KMS-11 (cell line): ENCODE results near the gene JAGN1.

Experiments
- H2AFZ ChIP-seq: fragments of 200-600 bp; sonication (generic); 2 replicates; pipeline ENCODE4 v1.6.1; 2016; ENCODE audit warnings: antibody characterized with exemption, mixed run types, low read depth
- H3K27ac ChIP-seq: fragments of 200-600 bp; sonication (generic); 2 replicates; pipeline ENCODE4 v1.6.1; 2016; ENCODE audit warnings: mild to moderate bottlenecking, mixed run types
- H3K27me3 ChIP-seq: fragments of 200-600 bp; sonication (generic); 2 replicates; pipeline ENCODE4 v1.6.1; 2017; ENCODE audit warnings: mild to moderate bottlenecking, low read depth, mixed run types, moderate library complexity; ENCODE audit not compliant: insufficient read depth
- H3K36me3 ChIP-seq: fragments of 200-600 bp; sonication (generic); 2 replicates; pipeline ENCODE4 v1.6.1; 2017; ENCODE audit warnings: mild to moderate bottlenecking, mixed run types; ENCODE audit not compliant: insufficient read depth
- H3K4me1 ChIP-seq: fragments of 200-600 bp; sonication (generic); 2 replicates; pipeline ENCODE4 v1.6.1; 2016; ENCODE audit warnings: mild to moderate bottlenecking, low read depth, mixed run types; ENCODE audit not compliant: poor library complexity, severe bottlenecking
- H3K4me2 ChIP-seq: fragments of 200-600 bp; sonication (generic); 2 replicates; pipeline ENCODE4 v1.7.0; 2016; ENCODE audit warnings: mild to moderate bottlenecking, mixed run types
- H3K4me3 ChIP-seq: fragments of 200-600 bp; sonication (generic); IDR thresholded peaks from 2 replicates; pipeline ENCODE4 v1.6.1; 2017; ENCODE audit warnings: low read depth, low read length, mixed read lengths; ENCODE audit not compliant: insufficient read depth
- H3K79me2 ChIP-seq: fragments of 200-600 bp; sonication (generic); 2 replicates; pipeline ENCODE4 v1.6.1; 2016; ENCODE audit warnings: low read depth, mixed run types; ENCODE audit not compliant: insufficient read depth
- H3K9ac ChIP-seq: fragments of 200-600 bp; sonication (generic); 2 replicates; pipeline ENCODE4 v1.6.1; 2016; ENCODE audit warnings: mild to moderate bottlenecking, mixed run types
- H4K20me1 ChIP-seq: fragments of 200-600 bp; sonication (generic); 2 replicates; pipeline ENCODE4 v1.6.1; 2016; ENCODE audit warnings: mild to moderate bottlenecking, mixed run types; ENCODE audit not compliant: insufficient read depth
- TF ChIP-seq, protein P1 (sequence below): fragments of 200-600 bp; sonication (generic); conservative IDR thresholded peaks from 2 replicates; pipeline ENCODE4 v1.6.1; 2017; ENCODE audit warnings: low read depth, mild to moderate bottlenecking, antibody characterized with exemption, low read length, moderate library complexity, mixed read lengths

The JAGN1 gene

GRCh38 chr3:9914559-9915253, 24.3 kb downstream of the JAGN1 start:
- H3K9ac ChIP-seq, result peak overlapping the region; percentile 76

DNA sequence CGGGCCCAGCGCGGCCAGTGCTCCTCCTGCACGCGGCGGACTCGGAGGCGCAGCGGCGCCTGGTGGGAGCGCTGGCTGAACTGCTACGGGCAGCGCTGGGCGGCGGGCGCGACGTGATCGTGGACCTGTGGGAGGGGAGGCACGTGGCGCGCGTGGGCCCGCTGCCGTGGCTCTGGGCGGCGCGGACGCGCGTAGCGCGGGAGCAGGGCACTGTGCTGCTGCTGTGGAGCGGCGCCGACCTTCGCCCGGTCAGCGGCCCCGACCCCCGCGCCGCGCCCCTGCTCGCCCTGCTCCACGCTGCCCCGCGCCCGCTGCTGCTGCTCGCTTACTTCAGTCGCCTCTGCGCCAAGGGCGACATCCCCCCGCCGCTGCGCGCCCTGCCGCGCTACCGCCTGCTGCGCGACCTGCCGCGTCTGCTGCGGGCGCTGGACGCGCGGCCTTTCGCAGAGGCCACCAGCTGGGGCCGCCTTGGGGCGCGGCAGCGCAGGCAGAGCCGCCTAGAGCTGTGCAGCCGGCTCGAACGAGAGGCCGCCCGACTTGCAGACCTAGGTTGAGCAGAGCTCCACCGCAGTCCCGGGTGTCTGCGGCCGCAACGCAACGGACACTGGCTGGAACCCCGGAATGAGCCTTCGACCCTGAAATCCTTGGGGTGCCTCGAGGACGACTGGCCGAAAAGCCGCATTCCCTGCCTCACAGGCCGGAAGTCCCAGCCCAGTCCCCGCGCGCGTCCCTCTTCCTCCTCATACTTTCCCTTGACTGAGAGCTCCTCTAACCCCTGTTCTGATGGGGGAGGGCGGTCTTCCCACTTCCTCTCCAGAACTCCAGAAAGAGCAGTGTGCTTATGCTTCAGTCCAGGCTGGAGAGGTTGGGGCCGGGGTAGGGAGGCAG, 25.1 kb downstream of the JAGN1 start:
- peak overlapping the region; percentile 76 for H3K9ac ChIP-seq
- peak overlapping the region; percentile 46 for H3K4me3 ChIP-seq
- TF ChIP-seq, protein P1, sequence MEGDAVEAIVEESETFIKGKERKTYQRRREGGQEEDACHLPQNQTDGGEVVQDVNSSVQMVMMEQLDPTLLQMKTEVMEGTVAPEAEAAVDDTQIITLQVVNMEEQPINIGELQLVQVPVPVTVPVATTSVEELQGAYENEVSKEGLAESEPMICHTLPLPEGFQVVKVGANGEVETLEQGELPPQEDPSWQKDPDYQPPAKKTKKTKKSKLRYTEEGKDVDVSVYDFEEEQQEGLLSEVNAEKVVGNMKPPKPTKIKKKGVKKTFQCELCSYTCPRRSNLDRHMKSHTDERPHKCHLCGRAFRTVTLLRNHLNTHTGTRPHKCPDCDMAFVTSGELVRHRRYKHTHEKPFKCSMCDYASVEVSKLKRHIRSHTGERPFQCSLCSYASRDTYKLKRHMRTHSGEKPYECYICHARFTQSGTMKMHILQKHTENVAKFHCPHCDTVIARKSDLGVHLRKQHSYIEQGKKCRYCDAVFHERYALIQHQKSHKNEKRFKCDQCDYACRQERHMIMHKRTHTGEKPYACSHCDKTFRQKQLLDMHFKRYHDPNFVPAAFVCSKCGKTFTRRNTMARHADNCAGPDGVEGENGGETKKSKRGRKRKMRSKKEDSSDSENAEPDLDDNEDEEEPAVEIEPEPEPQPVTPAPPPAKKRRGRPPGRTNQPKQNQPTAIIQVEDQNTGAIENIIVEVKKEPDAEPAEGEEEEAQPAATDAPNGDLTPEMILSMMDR, result no peak
- H3K4me2 ChIP-seq, result peak overlapping the region; percentile 53
- H3K27me3 ChIP-seq, result no peaks in the 10 kb centered on the region
- H3K36me3 ChIP-seq, result no peaks in the 10 kb centered on the region
- H4K20me1 ChIP-seq, result no peaks in the 10 kb centered on the region
- H2AFZ ChIP-seq, result peak overlapping the region; percentile 67
- H3K27ac ChIP-seq, result peak overlapping the region; percentile 44
- H3K79me2 ChIP-seq, result no peaks in the 10 kb centered on the region
- H3K4me1 ChIP-seq, result peaks cover 43% of the 10 kb centered on the region

More at GRCh38 chr3:9914559-9915253, 24.3 kb downstream of the JAGN1 start:
- H3K36me3 ChIP-seq, result no peaks in the 10 kb centered on the region
- H3K27me3 ChIP-seq, result no peaks in the 10 kb centered on the region
- H3K4me2 ChIP-seq, result peak overlapping the region; percentile 53
- peak overlapping the region; percentile 67; the same call in 1 of the 2 replicates for H2AFZ ChIP-seq
- no peaks in the 10 kb centered on the region for H3K79me2 ChIP-seq
- H4K20me1 ChIP-seq, result no peaks in the 10 kb centered on the region
- H3K27ac ChIP-seq, result peak overlapping the region; percentile 44; the same call in 1 of the 2 replicates
- peak overlapping the region; percentile 46 for H3K4me3 ChIP-seq
- TF ChIP-seq, protein P1, result no peak
- peaks cover 51% of the 10 kb centered on the region for H3K4me1 ChIP-seq

DNA sequence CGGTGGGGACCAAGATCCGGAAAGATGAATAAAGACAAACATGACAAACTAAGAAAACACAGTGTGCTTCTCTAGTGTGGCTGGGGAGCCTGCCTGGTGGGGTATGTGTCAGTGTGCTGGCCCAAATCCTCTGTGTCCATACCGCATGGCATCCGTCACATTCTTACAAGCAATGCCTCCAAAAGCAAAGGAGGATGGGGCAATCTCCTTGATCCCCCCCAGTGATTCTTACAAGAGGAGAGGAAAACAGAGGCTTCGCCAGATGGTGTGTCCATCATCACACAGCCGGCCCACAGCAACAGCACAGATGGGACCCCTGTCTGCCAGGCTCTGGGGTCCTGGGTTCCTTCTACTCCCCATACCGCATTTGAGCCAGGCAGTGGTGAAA, 25.9 kb downstream of the JAGN1 start:
- Histone ChIP-seq H3K27ac (no peak overlapping the region), H3K4me3 (no peak overlapping the region), H3K27me3 (no peaks in the 10 kb centered on the region), H3K36me3 (no peaks in the 10 kb centered on the region), H3K79me2 (no peaks in the 10 kb centered on the region), H3K4me2 (no peak overlapping the region), H4K20me1 (no peaks in the 10 kb centered on the region), H3K4me1 (peaks cover 35% of the 10 kb centered on the region), H2AFZ (no peak overlapping the region), H3K9ac (no peak overlapping the region)
- TF ChIP-seq, protein P1, result no peak

DNA sequence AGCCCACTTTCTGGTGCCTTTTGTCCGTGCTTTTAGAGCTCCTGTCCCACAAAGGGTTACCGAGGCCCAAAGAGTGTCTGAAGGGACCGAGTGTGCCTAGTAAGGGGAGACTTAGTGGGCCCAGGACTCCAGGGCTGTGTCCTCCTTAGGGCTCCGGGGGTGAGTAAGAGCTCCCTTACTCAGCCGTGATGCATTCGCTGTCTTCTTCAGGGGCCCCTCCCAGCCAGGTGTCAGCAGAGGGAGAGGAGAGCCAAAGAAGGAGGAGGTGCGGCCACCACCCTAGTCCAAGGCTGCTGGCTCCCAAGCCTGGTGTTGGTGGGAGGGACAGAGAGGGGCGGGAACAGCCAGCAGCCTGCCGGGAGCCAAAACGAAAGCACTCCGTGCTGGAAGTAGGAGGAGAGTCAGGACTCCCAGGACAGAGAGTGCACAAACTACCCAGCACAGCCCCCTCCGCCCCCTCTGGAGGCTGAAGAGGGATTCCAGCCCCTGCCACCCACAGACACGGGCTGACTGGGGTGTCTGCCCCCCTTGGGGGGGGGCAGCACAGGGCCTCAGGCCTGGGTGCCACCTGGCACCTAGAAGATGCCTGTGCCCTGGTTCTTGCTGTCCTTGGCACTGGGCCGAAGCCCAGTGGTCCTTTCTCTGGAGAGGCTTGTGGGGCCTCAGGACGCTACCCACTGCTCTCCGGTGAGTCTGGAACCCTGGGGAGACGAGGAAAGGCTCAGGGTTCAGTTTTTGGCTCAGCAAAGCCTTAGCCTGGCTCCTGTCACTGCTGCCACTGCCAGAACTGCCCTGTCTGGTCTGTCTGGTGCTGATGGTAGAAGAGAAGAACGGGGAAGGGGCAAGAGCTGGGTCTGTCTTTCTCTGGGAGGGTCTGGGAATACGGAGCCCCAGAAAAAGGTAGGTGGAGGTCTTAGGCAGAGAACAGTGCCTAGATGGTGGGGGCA, 26.6 kb downstream of the JAGN1 start, which contains the start of gene IL17RC:
IL17RC (plus strand) TSS at position 365 of the 947 bp plus-strand sequence; CDS start at position 583, 218 bp downstream.
- Histone ChIP-seq H4K20me1 (no peaks in the 10 kb centered on the region), H3K4me1 (peaks cover 29% of the 10 kb centered on the region), H3K4me2 (peak within 1 kb of the TSS; percentile 53), H3K27me3 (no peaks in the 10 kb centered on the region), H3K27ac (peak within 1 kb of the TSS; percentile 44; the same call in 1 of the 2 replicates), H3K4me3 (no peak within 1 kb of the TSS), H3K9ac (peak within 1 kb of the TSS; percentile 76; the same call in 1 of the 2 replicates), H3K79me2 (no peaks in the 10 kb centered on the region), H2AFZ (peak within 1 kb of the TSS; percentile 67), H3K36me3 (no peaks in the 10 kb centered on the region)
- TF ChIP-seq, protein P1, result no peak
